Hepatocyte (in vitro differentiated cells): Measurements from ENCODE around the gene ZNF521.

Experiments
- CTCF ChIP-seq: fragments of 200-600 bp; sonication (generic); IDR thresholded peaks from 2 replicates; pipeline ENCODE4 v1.5.1; 2016; ENCODE audit warnings: antibody characterized with exemption, mild to moderate bottlenecking; ENCODE audit not compliant: poor library complexity
- EZH2phosphoT487 ChIP-seq: fragments of 200-600 bp; sonication (generic); IDR thresholded peaks from one replicate; pipeline ENCODE4 v1.6.1; 2018; ENCODE audit warnings: antibody characterized with exemption, mild to moderate bottlenecking, low read depth, moderate library complexity; ENCODE audit not compliant: unreplicated experiment, severe bottlenecking

GRCh38 chr18:25233528-25234321 lies 118.2 kb downstream of the ZNF521 start:
- TF ChIP-seq CTCF, result no peak
- TF ChIP-seq EZH2phosphoT487, result no peak
